HCT116 (cell line): ENCODE results near the gene IPO11.

ENCODE experiments used
- CEBPB ChIP-seq: IDR thresholded peaks from 2 replicates; pipeline ENCODE4 v1.6.1; 2012; ENCODE audit warnings: low read depth
- EZH2 ChIP-seq: fragments of 200-600 bp; sonication (generic); IDR thresholded peaks from 2 replicates; pipeline ENCODE4 v1.6.1; 2017; ENCODE audit warnings: antibody characterized with exemption, mixed run types
- EZH2phosphoT487 ChIP-seq: fragments of 200-600 bp; IDR thresholded peaks from 2 replicates; pipeline ENCODE4 v1.6.1; 2018; ENCODE audit warnings: antibody characterized with exemption, borderline replicate concordance
- JUND ChIP-seq: IDR thresholded peaks from 2 replicates; pipeline ENCODE4 v1.6.1; 2012
- POLR2A ChIP-seq: IDR thresholded peaks from 2 replicates; pipeline ENCODE4 v1.7.0; 2011; ENCODE audit warnings: borderline replicate concordance; ENCODE audit not compliant: insufficient read depth, insufficient read length; ENCODE audit errors: extremely low read depth
- POLR2AphosphoS5 ChIP-seq: IDR thresholded peaks from 2 replicates; pipeline ENCODE4 v1.6.1; 2011; ENCODE audit warnings: mild to moderate bottlenecking, low read depth, low read length, moderate library complexity
- RAD21 ChIP-seq: IDR thresholded peaks from 2 replicates; pipeline ENCODE4 v1.6.1; 2012; ENCODE audit warnings: low read depth, mild to moderate bottlenecking
- SP1 ChIP-seq: IDR thresholded peaks from 2 replicates; pipeline ENCODE4 v1.6.1; 2012; ENCODE audit warnings: low read depth
- SRF ChIP-seq: IDR thresholded peaks from 2 replicates; pipeline ENCODE4 v1.6.1; 2012; ENCODE audit warnings: low read depth
- TF ChIP-seq, protein P1 (sequence below), 3 experiments: fragments of 200-600 bp in 1 of 3; sonication (generic) in 1 of 3; IDR thresholded peaks in 2 of 3; conservative IDR thresholded peaks in 1 of 3; 2 replicates each; pipeline ENCODE4 v1.5.1; 2012 to 2017; ENCODE audit warnings: low read depth in 2 of 3, low read length in 2 of 3, antibody characterized with exemption in 1 of 3, borderline replicate concordance in 1 of 3, control low read depth in 1 of 3, mild to moderate bottlenecking in 1 of 3, mixed read lengths in 1 of 3, mixed run types in 1 of 3, moderate library complexity in 1 of 3; ENCODE audit not compliant: insufficient read depth in 1 of 3
- TF ChIP-seq, protein P2 (sequence below): IDR thresholded peaks from 2 replicates; pipeline ENCODE4 v1.6.1; 2012
- TF ChIP-seq, protein P3 (sequence below): IDR thresholded peaks from 2 replicates; pipeline ENCODE4 v1.6.1; 2012; ENCODE audit warnings: low read depth
- TF ChIP-seq, protein P4 (sequence below): IDR thresholded peaks from 2 replicates; pipeline ENCODE4 v1.6.1; 2011; ENCODE audit warnings: mild to moderate bottlenecking, low read length, moderate library complexity; ENCODE audit not compliant: insufficient replicate concordance; ENCODE audit errors: extremely low read depth
- TF ChIP-seq, protein P5 (sequence below): IDR thresholded peaks from 2 replicates; pipeline ENCODE4 v1.6.1; 2012

DNA sequence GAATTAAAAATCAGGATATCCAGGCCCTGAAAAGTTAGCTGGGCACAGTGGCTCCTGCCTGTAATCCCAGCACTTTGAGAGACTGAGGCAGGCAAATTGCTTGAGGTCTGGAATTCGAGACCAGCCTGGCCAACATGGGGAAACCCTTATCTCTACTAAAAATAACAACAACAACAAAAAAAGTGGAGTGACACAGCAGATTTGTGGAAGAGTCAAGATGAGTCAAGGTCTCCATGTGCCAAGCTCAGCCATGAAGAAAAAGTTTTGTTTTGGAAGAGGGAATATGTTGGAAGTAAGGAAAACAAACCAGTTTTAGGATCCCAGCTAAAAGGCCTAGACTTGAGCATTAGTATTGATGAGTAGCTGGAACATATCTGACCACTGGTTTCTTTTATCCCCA lies 180.8 kb downstream of the IPO11 start:
- TF ChIP-seq CEBPB (no peak), POLR2A (no peak), EZH2 (no peak), SP1 (no peak), RAD21 (no peak), EZH2phosphoT487 (no peak), SRF (no peak), POLR2AphosphoS5 (no peak), JUND (no peak)
- TF ChIP-seq, protein P1, sequence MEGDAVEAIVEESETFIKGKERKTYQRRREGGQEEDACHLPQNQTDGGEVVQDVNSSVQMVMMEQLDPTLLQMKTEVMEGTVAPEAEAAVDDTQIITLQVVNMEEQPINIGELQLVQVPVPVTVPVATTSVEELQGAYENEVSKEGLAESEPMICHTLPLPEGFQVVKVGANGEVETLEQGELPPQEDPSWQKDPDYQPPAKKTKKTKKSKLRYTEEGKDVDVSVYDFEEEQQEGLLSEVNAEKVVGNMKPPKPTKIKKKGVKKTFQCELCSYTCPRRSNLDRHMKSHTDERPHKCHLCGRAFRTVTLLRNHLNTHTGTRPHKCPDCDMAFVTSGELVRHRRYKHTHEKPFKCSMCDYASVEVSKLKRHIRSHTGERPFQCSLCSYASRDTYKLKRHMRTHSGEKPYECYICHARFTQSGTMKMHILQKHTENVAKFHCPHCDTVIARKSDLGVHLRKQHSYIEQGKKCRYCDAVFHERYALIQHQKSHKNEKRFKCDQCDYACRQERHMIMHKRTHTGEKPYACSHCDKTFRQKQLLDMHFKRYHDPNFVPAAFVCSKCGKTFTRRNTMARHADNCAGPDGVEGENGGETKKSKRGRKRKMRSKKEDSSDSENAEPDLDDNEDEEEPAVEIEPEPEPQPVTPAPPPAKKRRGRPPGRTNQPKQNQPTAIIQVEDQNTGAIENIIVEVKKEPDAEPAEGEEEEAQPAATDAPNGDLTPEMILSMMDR (IDR thresholded peaks at IDR 0.05 in 2 of 3, conservative IDR thresholded peaks at IDR 0.05 in 1 of 3; ENCODE audit: borderline replicate concordance in 1 of 3, insufficient read depth in 1 of 3, low read depth in 2 of 3, low read length in 2 of 3): no peak
- TF ChIP-seq, protein P2, sequence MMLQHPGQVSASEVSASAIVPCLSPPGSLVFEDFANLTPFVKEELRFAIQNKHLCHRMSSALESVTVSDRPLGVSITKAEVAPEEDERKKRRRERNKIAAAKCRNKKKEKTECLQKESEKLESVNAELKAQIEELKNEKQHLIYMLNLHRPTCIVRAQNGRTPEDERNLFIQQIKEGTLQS: no peak
- TF ChIP-seq, protein P3, sequence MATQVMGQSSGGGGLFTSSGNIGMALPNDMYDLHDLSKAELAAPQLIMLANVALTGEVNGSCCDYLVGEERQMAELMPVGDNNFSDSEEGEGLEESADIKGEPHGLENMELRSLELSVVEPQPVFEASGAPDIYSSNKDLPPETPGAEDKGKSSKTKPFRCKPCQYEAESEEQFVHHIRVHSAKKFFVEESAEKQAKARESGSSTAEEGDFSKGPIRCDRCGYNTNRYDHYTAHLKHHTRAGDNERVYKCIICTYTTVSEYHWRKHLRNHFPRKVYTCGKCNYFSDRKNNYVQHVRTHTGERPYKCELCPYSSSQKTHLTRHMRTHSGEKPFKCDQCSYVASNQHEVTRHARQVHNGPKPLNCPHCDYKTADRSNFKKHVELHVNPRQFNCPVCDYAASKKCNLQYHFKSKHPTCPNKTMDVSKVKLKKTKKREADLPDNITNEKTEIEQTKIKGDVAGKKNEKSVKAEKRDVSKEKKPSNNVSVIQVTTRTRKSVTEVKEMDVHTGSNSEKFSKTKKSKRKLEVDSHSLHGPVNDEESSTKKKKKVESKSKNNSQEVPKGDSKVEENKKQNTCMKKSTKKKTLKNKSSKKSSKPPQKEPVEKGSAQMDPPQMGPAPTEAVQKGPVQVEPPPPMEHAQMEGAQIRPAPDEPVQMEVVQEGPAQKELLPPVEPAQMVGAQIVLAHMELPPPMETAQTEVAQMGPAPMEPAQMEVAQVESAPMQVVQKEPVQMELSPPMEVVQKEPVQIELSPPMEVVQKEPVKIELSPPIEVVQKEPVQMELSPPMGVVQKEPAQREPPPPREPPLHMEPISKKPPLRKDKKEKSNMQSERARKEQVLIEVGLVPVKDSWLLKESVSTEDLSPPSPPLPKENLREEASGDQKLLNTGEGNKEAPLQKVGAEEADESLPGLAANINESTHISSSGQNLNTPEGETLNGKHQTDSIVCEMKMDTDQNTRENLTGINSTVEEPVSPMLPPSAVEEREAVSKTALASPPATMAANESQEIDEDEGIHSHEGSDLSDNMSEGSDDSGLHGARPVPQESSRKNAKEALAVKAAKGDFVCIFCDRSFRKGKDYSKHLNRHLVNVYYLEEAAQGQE: no peak
- TF ChIP-seq, protein P4, sequence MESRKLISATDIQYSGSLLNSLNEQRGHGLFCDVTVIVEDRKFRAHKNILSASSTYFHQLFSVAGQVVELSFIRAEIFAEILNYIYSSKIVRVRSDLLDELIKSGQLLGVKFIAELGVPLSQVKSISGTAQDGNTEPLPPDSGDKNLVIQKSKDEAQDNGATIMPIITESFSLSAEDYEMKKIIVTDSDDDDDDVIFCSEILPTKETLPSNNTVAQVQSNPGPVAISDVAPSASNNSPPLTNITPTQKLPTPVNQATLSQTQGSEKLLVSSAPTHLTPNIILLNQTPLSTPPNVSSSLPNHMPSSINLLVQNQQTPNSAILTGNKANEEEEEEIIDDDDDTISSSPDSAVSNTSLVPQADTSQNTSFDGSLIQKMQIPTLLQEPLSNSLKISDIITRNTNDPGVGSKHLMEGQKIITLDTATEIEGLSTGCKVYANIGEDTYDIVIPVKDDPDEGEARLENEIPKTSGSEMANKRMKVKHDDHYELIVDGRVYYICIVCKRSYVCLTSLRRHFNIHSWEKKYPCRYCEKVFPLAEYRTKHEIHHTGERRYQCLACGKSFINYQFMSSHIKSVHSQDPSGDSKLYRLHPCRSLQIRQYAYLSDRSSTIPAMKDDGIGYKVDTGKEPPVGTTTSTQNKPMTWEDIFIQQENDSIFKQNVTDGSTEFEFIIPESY: no peak
- TF ChIP-seq, protein P5, sequence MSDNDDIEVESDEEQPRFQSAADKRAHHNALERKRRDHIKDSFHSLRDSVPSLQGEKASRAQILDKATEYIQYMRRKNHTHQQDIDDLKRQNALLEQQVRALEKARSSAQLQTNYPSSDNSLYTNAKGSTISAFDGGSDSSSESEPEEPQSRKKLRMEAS: no peak
